ENCODE results near the gene KIDINS220.

Gene KIDINS220

GRCh38 chr2:8680822-8681760, 156.3 kb downstream of the KIDINS220 start:
- Histone ChIP-seq H3K27ac (peak overlapping the region in 20 of 21 experiments; percentile 62 to 99 (median 93)), H3K4me3 (peak overlapping the region; percentile 44 to 90 (median 65))

- H3K4me3 ChIP-seq: peak overlapping the region in 6 of 7 experiments; percentile 38 to 60 (median 48)
- peak overlapping the region; percentile 26 to 99 (median 94) for H3K27ac ChIP-seq
Measured at GRCh38 chr2:8679827-8680731, 157.3 kb downstream of the KIDINS220 start.

DNA sequence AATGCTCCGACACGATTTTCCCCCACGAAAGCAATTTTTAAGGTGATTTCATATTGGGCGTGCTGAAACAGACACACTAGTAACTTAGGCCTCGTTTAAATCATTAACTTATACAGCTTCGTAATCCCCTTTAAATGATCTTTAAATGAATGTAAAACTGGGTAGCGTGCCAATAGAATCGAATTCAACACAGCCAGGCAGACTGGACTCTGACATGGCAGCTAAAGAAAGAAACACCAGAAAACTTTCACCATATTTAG, 157.9 kb downstream of the KIDINS220 start:
- H3K4me3 ChIP-seq: peak overlapping the region; percentile 38 to 55 (median 48)
- H3K27ac ChIP-seq: peak overlapping the region; percentile 85 to 99 (median 94)
